Panc1 (cell line): ENCODE data around the gene JADE3. TPM values are rescaled to one million over a fixed set of nuclear protein-coding genes. Genes with fewer than 3 reads are reported as not detected.

ENCODE experiments used
- ATAC-seq: fragments of 200-7000 bp; cut with Tn5 transposase; 2 replicates; pipeline ENCODE4 v1.9.1; 2020; ENCODE audit warnings: mild to moderate bottlenecking, moderate library complexity
- BruUV-seq: library from RNA; stranded (reverse); fragments of 400-500 nt; replicated peaks from 2 replicates; lab custom pipeline; 2021; lab: Mats Ljungman, UMichigan
- CTCF ChIA-PET: fragments of 300-600 bp; sonication (Branson Sonifier 250); formaldehyde crosslinking; loops from one replicate; lab custom pipeline; 2022; ENCODE audit warnings: antibody characterized with exemption; lab: Charles Lee
- POLR2A ChIA-PET: fragments of 300-600 bp; sonication (Branson Sonifier 250); formaldehyde crosslinking; loops from one replicate; lab custom pipeline; 2022; ENCODE audit warnings: antibody characterized with exemption; lab: Charles Lee
- DNase-seq: peaks from one replicate; pipeline ENCODE4 v3.0.0-alpha.2; 2010; ENCODE audit warnings: low read depth, low spot score
- H3K27ac ChIP-seq: 2 replicates; pipeline ENCODE4 v1.5.1; 2011; ENCODE audit warnings: mild to moderate bottlenecking, low read length, inconsistent platforms
- H3K27me3 ChIP-seq: fragments of 200-500 bp; sonication (Bioruptor generic); 2 replicates; pipeline ENCODE4 v1.6.0; 2014; ENCODE audit warnings: low read length, inconsistent platforms; ENCODE audit not compliant: control insufficient read depth, insufficient read depth
- H3K36me3 ChIP-seq: fragments of 200-500 bp; sonication (Bioruptor generic); 2 replicates; pipeline ENCODE4 v1.5.1; 2014; ENCODE audit warnings: inconsistent platforms, mild to moderate bottlenecking, low read length, moderate library complexity; ENCODE audit not compliant: control insufficient read depth, insufficient read depth
- H3K4me1 ChIP-seq: 2 replicates; pipeline ENCODE4 v1.5.1; 2011; ENCODE audit warnings: inconsistent platforms, mild to moderate bottlenecking, low read length, moderate library complexity; ENCODE audit not compliant: control insufficient read depth, insufficient read depth
- H3K4me3 ChIP-seq, 2 experiments: 2 replicates each; pipeline ENCODE4 v1.5.1; 2011 to 2012; ENCODE audit warnings: low read depth in 2 of 2, low read length in 2 of 2, mild to moderate bottlenecking in 2 of 2, inconsistent platforms in 1 of 2, moderate library complexity in 1 of 2
- H3K9me3 ChIP-seq: fragments of 200-500 bp; sonication (Bioruptor generic); 2 replicates; pipeline ENCODE4 v1.5.1; 2014; ENCODE audit warnings: low read depth, mild to moderate bottlenecking, inconsistent platforms, low read length, moderate library complexity; ENCODE audit not compliant: control insufficient read depth, insufficient read depth
- CTCF ChIP-seq: fragments of 450-650 bp; IDR thresholded peaks from 2 replicates; pipeline ENCODE4 v1.5.1; 2017; ENCODE audit warnings: mild to moderate bottlenecking
- POLR2AphosphoS5 ChIP-seq: IDR thresholded peaks from 2 replicates; pipeline ENCODE4 v1.6.1; 2012; ENCODE audit warnings: mild to moderate bottlenecking, low read depth, low read length, moderate library complexity
- REST ChIP-seq, 2 experiments: IDR thresholded peaks; 2 replicates each; pipeline ENCODE4 v1.6.1; 2011 to 2012; ENCODE audit warnings: low read depth in 2 of 2, control low read depth in 1 of 2, low read length in 1 of 2, mild to moderate bottlenecking in 1 of 2, moderate library complexity in 1 of 2; ENCODE audit not compliant: insufficient read depth in 1 of 2
- SIN3A ChIP-seq: IDR thresholded peaks from 2 replicates; pipeline ENCODE4 v1.6.1; 2012; ENCODE audit warnings: low read depth, mild to moderate bottlenecking, low read length, moderate library complexity, borderline replicate concordance; ENCODE audit not compliant: insufficient read depth
- TCF7L2 ChIP-seq: IDR thresholded peaks from 2 replicates; pipeline ENCODE4 v1.6.1; 2011; ENCODE audit warnings: mild to moderate bottlenecking, low read depth, low read length, inconsistent platforms
- in situ Hi-C: cut with HindIII; loops from 2 replicates; pipeline ENCODE4 v1.10.0; 2016; ENCODE audit warnings: low sequenced_read_pairs, low pct_unique_long_range_greater_than_20kb
- intact Hi-C: fragments of 100-400 bp; cut with micrococcal nuclease; formaldehyde crosslinking; loops from one replicate; pipeline ENCODE4 v1.10.0; 2022; ENCODE audit not compliant: unreplicated experiment
- total RNA-seq: library from RNA; stranded (reverse); gene quantifications from one replicate; pipeline ENCODE4 v1.2.1, GENCODE V29; 2021; ENCODE audit not compliant: unreplicated experiment

Gene JADE3
- total RNA-seq, 1 experiment from 2014 or later = 22.2 TPM

- CTCF ChIA-PET = no interaction called here
- BruUV-seq = no TSS peak
- Histone ChIP-seq H3K4me1 (no peaks in the 10 kb centered on the region), H3K27ac (no peak overlapping the region), H3K9me3 (no peaks in the 10 kb centered on the region), H3K4me3 (no peak overlapping the region), H3K27me3 (no peaks in the 10 kb centered on the region), H3K36me3 (no peaks in the 10 kb centered on the region)
- intact Hi-C loops (no loop called here), in situ Hi-C loops (no loop called here)
- POLR2A ChIA-PET = interaction anchor here (0.5 to 0.7 kb wide), 5 partner anchors 13 to 243 kb away, joined by 3 to 7 read pairs (median 3); no protein-coding TSS in a partner anchor
- ATAC-seq (no peak), DNase-seq (no peak)
- TF ChIP-seq POLR2AphosphoS5 (no peak), TCF7L2 (no peak), CTCF (no peak), REST (IDR thresholded peaks at IDR 0.05; ENCODE audit: insufficient read depth in 1 of 2, low read depth in 2 of 2, low read length in 1 of 2) (no peak), SIN3A (no peak)
Measured at GRCh38 chrX:47080215-47080914, 168.1 kb downstream of the JADE3 start.

- no peak for ATAC-seq
- BruUV-seq = no TSS peak
Measured at GRCh38 chrX:47080915-47081236, 168.7 kb downstream of the JADE3 start.

More at GRCh38 chrX:47080915-47081236, 168.7 kb downstream of the JADE3 start:
- Histone ChIP-seq H3K27ac (no peak overlapping the region), H3K36me3 (no peaks in the 10 kb centered on the region), H3K27me3 (no peaks in the 10 kb centered on the region), H3K4me1 (no peaks in the 10 kb centered on the region), H3K9me3 (no peaks in the 10 kb centered on the region), H3K4me3 (no peak overlapping the region)
- ChIA-PET POLR2A (interaction anchor here (0.5 to 0.6 kb wide), 2 partner anchors 13 to 217 kb away, joined by 3 read pairs; no protein-coding TSS in a partner anchor), CTCF (no interaction called here)
- no peak for TF ChIP-seq CTCF
- TF ChIP-seq POLR2AphosphoS5 = no peak
- no peak for TF ChIP-seq TCF7L2
- no peak for TF ChIP-seq REST (IDR thresholded peaks at IDR 0.05; ENCODE audit: insufficient read depth in 1 of 2, low read depth in 2 of 2, low read length in 1 of 2)
- no peak for TF ChIP-seq SIN3A
- in situ Hi-C loops = no loop called here
- intact Hi-C loops = no loop called here
- DNase-seq = no peak
